Liver (tissue), 9 donors: ENCODE data around the gene MIA3. TPM values are rescaled to one million over a fixed set of nuclear protein-coding genes. Genes with fewer than 3 reads are reported as not detected.

ENCODE experiments used
- DNase-seq: peaks from one replicate; pipeline ENCODE4 v3.0.0-alpha.2; 2017; ENCODE audit warnings: low spot score
- H3K27ac ChIP-seq, 2 donors: one replicate each; pipeline ENCODE4 v1.7.0; 2013; ENCODE audit warnings: inconsistent platforms in 2 of 2, low read length in 2 of 2, control low read depth in 1 of 2, low read depth in 1 of 2, mild to moderate bottlenecking in 1 of 2
- H3K27me3 ChIP-seq, 4 donors: one replicate each; pipeline versions ENCODE4 v1.6.1 to v1.7.0; 2013; ENCODE audit warnings: low read length in 3 of 4, inconsistent platforms in 1 of 4, mild to moderate bottlenecking in 1 of 4, moderate library complexity in 1 of 4; ENCODE audit not compliant: control insufficient read depth in 4 of 4, insufficient read depth in 4 of 4
- H3K36me3 ChIP-seq, 4 donors: one replicate each; pipeline versions ENCODE4 v1.6.1 to v1.7.0; 2013; ENCODE audit warnings: low read length in 3 of 4, mild to moderate bottlenecking in 3 of 4, low read depth in 1 of 4, moderate library complexity in 1 of 4; ENCODE audit not compliant: control insufficient read depth in 4 of 4, insufficient read depth in 3 of 4
- H3K4me1 ChIP-seq, 4 donors: one replicate each; pipeline versions ENCODE4 v1.6.1 to v1.7.0; 2013; ENCODE audit warnings: low read length in 3 of 4, mild to moderate bottlenecking in 3 of 4, moderate library complexity in 1 of 4; ENCODE audit not compliant: control insufficient read depth in 4 of 4, insufficient read depth in 4 of 4
- H3K4me3 ChIP-seq, 3 donors: one replicate each; pipeline versions ENCODE4 v1.6.1 to v1.7.0; 2013; ENCODE audit warnings: low read length in 3 of 3, control low read depth in 1 of 3, low read depth in 1 of 3, mild to moderate bottlenecking in 1 of 3
- H3K9ac ChIP-seq, 2 donors: one replicate each; pipeline ENCODE4 v1.7.0; 2013; ENCODE audit warnings: low read length in 2 of 2, mild to moderate bottlenecking in 2 of 2, moderate library complexity in 2 of 2, control low read depth in 1 of 2, low read depth in 1 of 2
- H3K9me3 ChIP-seq, 4 donors: one replicate each; pipeline versions ENCODE4 v1.6.1 to v1.7.0; 2013; ENCODE audit warnings: low read length in 3 of 4; ENCODE audit not compliant: control insufficient read depth in 4 of 4
- ATF3 ChIP-seq: IDR thresholded peaks from 2 replicates; pipeline ENCODE4 v1.6.1; 2016; ENCODE audit warnings: antibody characterized with exemption
- CTCF ChIP-seq: fragments of 150-350 bp; IDR thresholded peaks from 2 replicates; pipeline ENCODE4 v1.5.1; 2017; ENCODE audit warnings: improper control_type of control experiment, low read depth, low read length; ENCODE audit not compliant: missing input control
- EGR1 ChIP-seq, 2 donors: IDR thresholded peaks; 2 replicates each; pipeline ENCODE4 v1.6.1; 2016 to 2018; ENCODE audit warnings: antibody characterized with exemption in 2 of 2, low read depth in 2 of 2
- FOXA1 ChIP-seq: IDR thresholded peaks from 2 replicates; pipeline ENCODE4 v1.6.1; 2016; ENCODE audit warnings: antibody characterized with exemption
- FOXA2 ChIP-seq: IDR thresholded peaks from 2 replicates; pipeline ENCODE4 v1.6.1; 2016; ENCODE audit warnings: antibody characterized with exemption
- GABPA ChIP-seq, 2 donors: IDR thresholded peaks in 1 of 2; conservative IDR thresholded peaks in 1 of 2; 2 replicates each; pipeline ENCODE4 v1.6.1; 2016; ENCODE audit warnings: antibody characterized with exemption in 2 of 2, mild to moderate bottlenecking in 1 of 2, moderate library complexity in 1 of 2
- HNF4A ChIP-seq, 2 donors: conservative IDR thresholded peaks; 2 replicates each; pipeline ENCODE4 v1.6.1; 2016; ENCODE audit warnings: antibody characterized with exemption in 2 of 2, mild to moderate bottlenecking in 2 of 2
- HNF4G ChIP-seq: IDR thresholded peaks from 2 replicates; pipeline ENCODE4 v1.6.1; 2016; ENCODE audit warnings: antibody characterized with exemption
- JUND ChIP-seq, 2 donors: IDR thresholded peaks; 2 replicates each; pipeline ENCODE4 v1.6.1; 2016; ENCODE audit warnings: antibody characterized with exemption in 2 of 2
- MAX ChIP-seq: IDR thresholded peaks from 2 replicates; pipeline ENCODE4 v1.6.1; 2016; ENCODE audit warnings: antibody characterized with exemption
- NR2F2 ChIP-seq: IDR thresholded peaks from 2 replicates; pipeline ENCODE4 v1.6.1; 2016; ENCODE audit warnings: antibody characterized with exemption
- RAD21 ChIP-seq, 2 donors: IDR thresholded peaks; 2 replicates each; pipeline ENCODE4 v1.6.1; 2016; ENCODE audit warnings: antibody characterized with exemption in 2 of 2, mild to moderate bottlenecking in 2 of 2
- REST ChIP-seq: IDR thresholded peaks from 2 replicates; pipeline ENCODE4 v1.6.1; 2016; ENCODE audit warnings: antibody characterized with exemption, mild to moderate bottlenecking
- RXRA ChIP-seq, 2 donors: IDR thresholded peaks; 2 replicates each; pipeline ENCODE4 v1.6.1; 2017 to 2018; ENCODE audit warnings: antibody characterized with exemption in 2 of 2, mild to moderate bottlenecking in 1 of 2
- SP1 ChIP-seq: IDR thresholded peaks from 2 replicates; pipeline ENCODE4 v1.6.1; 2018; ENCODE audit warnings: antibody characterized with exemption, mild to moderate bottlenecking
- TAF1 ChIP-seq: conservative IDR thresholded peaks from 2 replicates; pipeline ENCODE4 v1.6.1; 2016; ENCODE audit warnings: antibody characterized with exemption, mild to moderate bottlenecking
- YY1 ChIP-seq: IDR thresholded peaks from 2 replicates; pipeline ENCODE4 v1.6.1; 2016; ENCODE audit warnings: antibody characterized with exemption, mild to moderate bottlenecking
- ZBTB33 ChIP-seq: IDR thresholded peaks from 2 replicates; pipeline ENCODE4 v1.6.1; 2016; ENCODE audit warnings: antibody characterized with exemption
- WGBS: extraction: QIAGEN DNeasy Blood & Tissue Kit; methylation state at CpG from one replicate; pipeline ENCODE4 v1.1.7; 2013; 5-methylcytosine and 5-hydroxymethylcytosine counted together
- polyA plus RNA-seq, 2 donors: library from polyadenylated mRNA; stranded (reverse) in 1 of 2; unstranded in 1 of 2; fragments of 200-250 nt in 1 of 2; fragments of >200 nt in 1 of 2; fragmentation: Nextera tagmentation in 1 of 2; extraction: Ambion mirVana in 1 of 2; gene quantifications; one replicate each; pipeline versions ENCODE4 v1.2.1 to v1.2.3, GENCODE V29; 2013 to 2015
- total RNA-seq, 2 donors: library from RNA; depleted of rRNA; stranded (reverse); fragments of >200 nt; gene quantifications; one replicate each; pipeline ENCODE4 v1.2.3, GENCODE V29; 2014
- donor health status: healthy.
- donor health status: healthy.
- donor health status: healthy.
- donor health status: healthy.
- donor health status: healthy.

Gene MIA3
- total and polyA plus RNA-seq, 4 donors = 20.8 to 69.4 (median 32.1) TPM

GRCh38 chr1:222610728-222611127 is 7.2 kb upstream of the MIA3 start:
- WGBS = 96% methylated on average over 2 of the region's 2 CpGs
- H3K9ac ChIP-seq = no peak overlapping the region
- DNase-seq = no peak
- H3K4me1 ChIP-seq = peaks cover 0 to 7% (median 3%) of the 10 kb centered on the region in 4 donors
- H3K27ac ChIP-seq = no peak overlapping the region
- H3K4me3 ChIP-seq = no peak overlapping the region
- H3K36me3 ChIP-seq = no peaks in the 10 kb centered on the region
- no peaks in the 10 kb centered on the region for H3K27me3 ChIP-seq
- H3K9me3 ChIP-seq = no peaks in the 10 kb centered on the region
- no peak for TF ChIP-seq RXRA (IDR thresholded peaks at IDR 0.05)

GRCh38 chr1:222613627-222614026 is 4.3 kb upstream of the MIA3 start:
- peaks cover 0 to 21% (median 14%) of the 10 kb centered on the region in 4 donors for H3K4me1 ChIP-seq
- no peak for TF ChIP-seq JUND (IDR thresholded peaks at IDR 0.05)
- TF ChIP-seq SP1 = no peak
- peak; percentile 35 to 52 for TF ChIP-seq HNF4A (conservative IDR thresholded peaks at IDR 0.05)
- WGBS = 13% methylated on average over 1 of the region's 1 CpG
- no peaks in the 10 kb centered on the region for H3K36me3 ChIP-seq
- no peak overlapping the region for H3K4me3 ChIP-seq
- no peaks in the 10 kb centered on the region for H3K27me3 ChIP-seq
- no peak overlapping the region for H3K9ac ChIP-seq
- no peak for DNase-seq
- no peaks in the 10 kb centered on the region for H3K9me3 ChIP-seq
- no peak overlapping the region for H3K27ac ChIP-seq

GRCh38 chr1:222616525-222616924 is 1.4 kb upstream of the MIA3 start:
- DNase-seq = no peak
- Histone ChIP-seq H3K9me3 (no peaks in the 10 kb centered on the region), H3K9ac (no peak overlapping the region), H3K4me3 (no peak overlapping the region), H3K27me3 (no peaks in the 10 kb centered on the region), H3K36me3 (peaks cover 0 to 3% (median 0%) of the 10 kb centered on the region in 4 donors), H3K27ac (peak overlapping the region in 1 of 2 donors; percentile 87), H3K4me1 (peaks cover 0 to 38% (median 21%) of the 10 kb centered on the region in 4 donors)
- no peak for TF ChIP-seq FOXA2
- no peak for TF ChIP-seq EGR1 (IDR thresholded peaks at IDR 0.05; ENCODE audit: low read depth in 2 of 2)
- TF ChIP-seq YY1 = no peak
- TF ChIP-seq HNF4G = no peak
- no peak for TF ChIP-seq JUND (IDR thresholded peaks at IDR 0.05)
- no peak for TF ChIP-seq GABPA (IDR thresholded peaks at IDR 0.05 in 1 of 2, conservative IDR thresholded peaks at IDR 0.05 in 1 of 2)
- TF ChIP-seq ZBTB33 = no peak
- no peak for TF ChIP-seq FOXA1
- peak in 1 of 2 donors; percentile 15 for TF ChIP-seq HNF4A (conservative IDR thresholded peaks at IDR 0.05)
- no peak for TF ChIP-seq CTCF
- TF ChIP-seq NR2F2 = no peak
- peak; percentile 16 for TF ChIP-seq SP1
- no peak for TF ChIP-seq RAD21 (IDR thresholded peaks at IDR 0.05)
- no peak for TF ChIP-seq TAF1
- TF ChIP-seq RXRA (IDR thresholded peaks at IDR 0.05) = peak in 1 of 2 donors; percentile 17
- TF ChIP-seq ATF3 = no peak
- TF ChIP-seq REST = peak; percentile 22
- no peak for TF ChIP-seq MAX
- WGBS = 44% methylated on average over 5 of the region's 5 CpGs
